NT2/D1 (cell line): Measurements from ENCODE around the gene COL23A1.

Experiments
- DNase-seq: peaks from one replicate; pipeline ENCODE4 v3.0.0-alpha.2; 2011; ENCODE audit warnings: low read depth, low spot score
- H3K27me3 ChIP-seq: 2 replicates; pipeline ENCODE4 v1.6.0; 2011; ENCODE audit warnings: mild to moderate bottlenecking; ENCODE audit not compliant: insufficient read length, insufficient read depth
- H3K36me3 ChIP-seq: 2 replicates; pipeline ENCODE4 v1.6.1; 2011; ENCODE audit warnings: mild to moderate bottlenecking, low read length, mixed read lengths; ENCODE audit not compliant: insufficient read depth, insufficient read length
- H3K4me1 ChIP-seq: 2 replicates; pipeline ENCODE4 v1.5.1; 2011; ENCODE audit not compliant: insufficient read depth, insufficient read length
- H3K4me3 ChIP-seq: 2 replicates; pipeline ENCODE4 v1.5.1; 2011; ENCODE audit warnings: low read depth; ENCODE audit not compliant: insufficient read length
- H3K9ac ChIP-seq: 2 replicates; pipeline ENCODE4 v1.6.0; 2011; ENCODE audit warnings: low read depth; ENCODE audit not compliant: insufficient read length
- H3K9me3 ChIP-seq: 2 replicates; pipeline ENCODE4 v1.5.1; 2011; ENCODE audit warnings: mild to moderate bottlenecking, low read length; ENCODE audit not compliant: insufficient read depth
- SUZ12 ChIP-seq: IDR thresholded peaks from 2 replicates; pipeline ENCODE4 v1.6.1; 2011; ENCODE audit not compliant: insufficient read length, insufficient read depth; ENCODE audit errors: extremely low read depth
- YY1 ChIP-seq: IDR thresholded peaks from 2 replicates; pipeline ENCODE4 v1.6.1; 2011; ENCODE audit not compliant: insufficient read length, insufficient read depth
- ZNF274 ChIP-seq: IDR thresholded peaks from 2 replicates; pipeline ENCODE4 v1.6.1; 2011; ENCODE audit warnings: mild to moderate bottlenecking, low read depth, low read length

The COL23A1 gene

GRCh38 chr5:178389026-178389729 lies 201.0 kb downstream of the COL23A1 start:
- no peak overlapping the region for H3K4me3 ChIP-seq
- no peaks in the 10 kb centered on the region for H3K27me3 ChIP-seq
- no peak for TF ChIP-seq SUZ12
- no peak overlapping the region for H3K9ac ChIP-seq
- no peak for DNase-seq
- H3K36me3 ChIP-seq = no peaks in the 10 kb centered on the region
- peaks cover 14% of the 10 kb centered on the region for H3K4me1 ChIP-seq
- H3K9me3 ChIP-seq = no peaks in the 10 kb centered on the region

- TF ChIP-seq YY1 (no peak), ZNF274 (no peak), SUZ12 (no peak)
- DNase-seq = no peak
- no peak overlapping the region for H3K9ac ChIP-seq
- no peaks in the 10 kb centered on the region for H3K27me3 ChIP-seq
- H3K4me1 ChIP-seq = peaks cover 15% of the 10 kb centered on the region
- H3K36me3 ChIP-seq = no peaks in the 10 kb centered on the region
- H3K4me3 ChIP-seq = no peak overlapping the region
- H3K9me3 ChIP-seq = no peaks in the 10 kb centered on the region
Measured at GRCh38 chr5:178388386-178389025, 201.7 kb downstream of the COL23A1 start.

- DNase-seq = no peak
- H3K4me3 ChIP-seq = no peak overlapping the region
- peaks cover 15% of the 10 kb centered on the region for H3K4me1 ChIP-seq
- no peaks in the 10 kb centered on the region for H3K9me3 ChIP-seq
- H3K36me3 ChIP-seq = no peaks in the 10 kb centered on the region
- no peaks in the 10 kb centered on the region for H3K27me3 ChIP-seq
- TF ChIP-seq YY1 (no peak), ZNF274 (no peak), SUZ12 (no peak)
- H3K9ac ChIP-seq = no peak overlapping the region
Measured at GRCh38 chr5:178387856-178388190, 202.4 kb downstream of the COL23A1 start.

GRCh38 chr5:178387061-178387855 lies 202.9 kb downstream of the COL23A1 start:
- H3K27me3 ChIP-seq = no peaks in the 10 kb centered on the region
- H3K36me3 ChIP-seq = no peaks in the 10 kb centered on the region

GRCh38 chr5:178386336-178386931 lies 203.8 kb downstream of the COL23A1 start:
- no peaks in the 10 kb centered on the region for H3K9me3 ChIP-seq
- no peaks in the 10 kb centered on the region for H3K27me3 ChIP-seq
- H3K9ac ChIP-seq = no peak overlapping the region
- no peak for DNase-seq
- H3K4me3 ChIP-seq = no peak overlapping the region
- peaks cover 19% of the 10 kb centered on the region for H3K4me1 ChIP-seq
- H3K36me3 ChIP-seq = no peaks in the 10 kb centered on the region
- TF ChIP-seq SUZ12 (no peak), YY1 (no peak), ZNF274 (no peak)

More at GRCh38 chr5:178387061-178387855, 202.9 kb downstream of the COL23A1 start:
- no peaks in the 10 kb centered on the region for H3K9me3 ChIP-seq
- no peak overlapping the region for H3K9ac ChIP-seq
- no peak for TF ChIP-seq ZNF274
- TF ChIP-seq YY1 = no peak
- TF ChIP-seq SUZ12 = no peak
- no peak for DNase-seq
- H3K4me1 ChIP-seq = peaks cover 19% of the 10 kb centered on the region
- no peak overlapping the region for H3K4me3 ChIP-seq

- H3K4me3 ChIP-seq = no peak overlapping the region
- H3K9ac ChIP-seq = no peak overlapping the region
- H3K9me3 ChIP-seq = no peaks in the 10 kb centered on the region
- no peak for DNase-seq
- no peaks in the 10 kb centered on the region for H3K36me3 ChIP-seq
- H3K27me3 ChIP-seq = no peaks in the 10 kb centered on the region
- TF ChIP-seq YY1 = no peak
- no peak for TF ChIP-seq SUZ12
- TF ChIP-seq ZNF274 = no peak
- peaks cover 19% of the 10 kb centered on the region for H3K4me1 ChIP-seq
Measured at GRCh38 chr5:178385496-178385890, 204.7 kb downstream of the COL23A1 start.
